ENCODE measurements around the gene KCNH6.

Gene KCNH6

DNA sequence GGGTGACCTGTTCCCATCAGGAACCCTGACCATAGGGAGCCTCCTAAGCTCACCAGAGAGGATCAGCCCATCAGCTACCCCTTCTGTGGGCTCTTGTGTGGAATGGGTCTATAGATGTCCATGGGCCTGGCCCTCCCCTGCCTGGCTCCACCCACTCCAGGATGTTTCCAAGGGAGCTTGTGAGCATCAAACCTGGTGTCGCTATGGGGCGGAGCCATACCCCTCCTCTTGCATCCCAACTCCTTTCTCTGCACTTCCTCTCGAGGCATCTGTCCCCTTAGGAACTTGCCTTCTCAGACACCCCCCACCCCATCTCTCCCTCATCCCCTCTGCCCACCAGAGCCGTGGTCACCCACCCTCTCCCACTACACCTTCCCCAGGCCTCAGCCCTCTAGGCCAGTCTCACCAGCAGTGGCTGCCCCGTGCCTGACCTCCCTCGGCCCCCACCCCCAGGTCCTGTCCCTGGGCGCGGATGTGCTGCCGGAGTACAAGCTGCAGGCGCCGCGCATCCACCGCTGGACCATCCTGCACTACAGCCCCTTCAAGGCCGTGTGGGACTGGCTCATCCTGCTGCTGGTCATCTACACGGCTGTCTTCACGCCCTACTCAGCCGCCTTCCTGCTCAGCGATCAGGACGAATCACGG lies 10.4 kb downstream of the KCNH6 start:
- no peak for DNase-seq (ENCODE audit: low spot score)

DNA sequence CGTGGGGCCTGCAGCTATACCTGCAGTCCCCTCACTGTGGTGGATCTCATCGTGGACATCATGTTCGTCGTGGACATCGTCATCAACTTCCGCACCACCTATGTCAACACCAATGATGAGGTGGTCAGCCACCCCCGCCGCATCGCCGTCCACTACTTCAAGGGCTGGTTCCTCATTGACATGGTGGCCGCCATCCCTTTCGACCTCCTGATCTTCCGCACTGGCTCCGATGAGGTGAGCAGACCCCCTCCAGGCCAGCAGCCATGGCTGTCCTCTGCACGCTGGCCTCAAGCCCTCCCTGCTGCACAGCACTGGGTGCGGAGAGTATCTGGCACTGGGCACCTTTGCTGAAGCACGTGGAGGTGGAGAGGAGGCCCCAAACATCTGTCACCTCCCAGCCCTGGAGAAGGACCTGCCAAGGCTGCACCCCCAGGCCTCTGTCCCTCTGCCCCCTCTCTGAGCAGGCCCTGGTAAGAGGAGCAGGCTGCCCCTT lies 11.0 kb downstream of the KCNH6 start:
- no peak for DNase-seq (ENCODE audit: low spot score)

DNA sequence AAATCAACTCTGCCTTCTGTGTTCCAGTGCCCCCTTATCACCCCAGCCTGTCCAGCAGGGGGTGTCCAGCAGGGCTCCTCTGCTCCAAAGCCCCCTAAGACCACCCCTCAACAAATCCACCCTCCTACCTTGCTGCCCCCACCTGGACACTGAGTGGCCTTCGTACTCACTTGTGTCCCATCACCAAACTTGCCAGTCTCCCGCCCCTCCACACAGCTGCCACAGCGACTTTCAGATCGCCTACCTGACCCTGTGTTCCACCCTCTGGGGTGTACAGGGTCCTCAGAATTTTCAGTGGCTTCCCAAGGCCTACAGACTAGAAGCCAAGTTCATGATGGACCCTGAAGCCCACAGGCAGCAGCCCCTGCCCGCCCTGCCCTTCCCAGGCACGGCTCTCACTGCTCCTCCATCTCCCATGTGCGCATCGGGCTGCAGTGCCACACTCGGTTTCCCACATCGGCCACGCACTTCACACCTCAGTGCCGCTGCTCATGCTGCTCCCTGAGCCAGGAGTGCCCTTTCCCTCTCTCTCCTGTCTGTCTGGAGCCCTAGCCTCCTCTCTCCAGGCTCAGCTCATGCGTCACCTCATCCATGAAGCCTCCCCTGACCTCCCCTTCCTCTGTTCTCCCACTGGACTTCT lies 11.8 kb downstream of the KCNH6 start:
- DNase-seq (ENCODE audit: low spot score), result no peak

DNA sequence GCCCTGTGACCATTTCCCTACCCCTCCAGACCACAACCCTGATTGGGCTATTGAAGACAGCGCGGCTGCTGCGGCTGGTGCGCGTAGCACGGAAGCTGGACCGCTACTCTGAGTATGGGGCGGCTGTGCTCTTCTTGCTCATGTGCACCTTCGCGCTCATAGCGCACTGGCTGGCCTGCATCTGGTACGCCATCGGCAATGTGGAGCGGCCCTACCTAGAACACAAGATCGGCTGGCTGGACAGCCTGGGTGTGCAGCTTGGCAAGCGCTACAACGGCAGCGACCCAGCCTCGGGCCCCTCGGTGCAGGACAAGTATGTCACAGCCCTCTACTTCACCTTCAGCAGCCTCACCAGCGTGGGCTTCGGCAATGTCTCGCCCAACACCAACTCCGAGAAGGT lies 12.5 kb downstream of the KCNH6 start:
- no peak for DNase-seq (ENCODE audit: low spot score)

DNA sequence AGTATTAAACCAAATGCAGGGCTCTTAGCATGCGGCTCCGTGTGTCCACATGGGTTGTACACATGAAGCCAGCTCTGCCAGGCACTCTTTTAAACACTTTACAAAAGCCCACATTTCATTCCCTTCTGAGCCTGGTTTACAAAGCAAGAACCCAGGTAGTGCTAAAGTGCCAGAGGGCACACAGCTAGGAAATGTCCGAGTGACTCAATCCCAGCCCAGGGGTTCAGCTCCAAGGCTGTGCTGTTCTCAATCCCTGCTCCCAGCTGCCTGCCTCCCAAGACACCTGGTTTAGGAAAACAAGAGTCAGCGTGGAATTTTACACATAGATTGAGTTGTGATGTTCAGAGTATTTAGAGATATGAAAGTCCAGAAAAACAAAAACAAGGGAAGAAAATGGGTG lies 13.8 kb downstream of the KCNH6 start:
- DNase-seq (ENCODE audit: low spot score), result no peak

- DNase-seq (ENCODE audit: low spot score), result peak; percentile 54
These were observed 15.0 kb downstream of the KCNH6 start for GRCh38 chr17:63537991-63538692.

DNA sequence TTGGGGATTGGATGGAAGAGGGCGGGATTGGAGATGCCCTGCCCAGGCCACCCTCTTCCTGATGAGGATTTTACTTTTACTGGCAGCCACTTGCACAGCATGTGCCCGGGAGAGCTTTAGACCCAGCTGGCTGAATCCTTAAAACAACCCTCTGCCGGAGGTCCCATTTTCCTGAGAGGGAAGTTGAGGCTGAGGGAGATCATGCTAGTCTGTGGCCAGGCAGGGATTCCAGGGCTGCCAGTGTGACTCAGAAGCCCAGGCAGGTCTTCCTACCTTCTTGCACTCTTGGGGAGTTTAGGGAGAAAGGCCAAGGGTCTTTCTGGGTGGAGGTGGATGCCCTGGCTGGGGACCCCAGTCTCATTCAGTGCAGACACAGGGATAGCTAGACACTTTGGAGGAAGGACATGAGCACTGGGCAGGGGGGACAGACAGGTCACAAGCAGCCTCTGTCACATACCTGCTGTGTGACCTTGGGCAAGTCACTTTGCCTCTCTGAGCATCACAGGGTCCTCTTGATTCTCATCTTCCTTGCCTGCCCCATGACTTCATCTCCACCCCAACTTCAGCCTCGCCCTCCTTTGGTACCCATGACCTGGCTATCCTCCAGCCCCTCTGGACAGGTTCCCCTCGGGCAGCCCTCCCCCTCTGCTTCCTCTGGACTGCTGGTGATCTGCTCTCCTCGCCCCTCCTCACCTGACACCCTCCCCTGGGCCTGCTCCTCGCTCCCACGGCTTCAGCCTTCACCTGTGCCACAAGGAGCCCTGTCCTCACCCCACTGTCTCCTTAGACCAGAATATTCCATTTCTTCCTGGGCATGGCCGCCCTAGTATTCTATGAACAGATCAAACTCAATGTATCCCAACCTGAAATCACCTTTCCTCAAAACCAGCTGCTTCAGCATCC lies 15.8 kb downstream of the KCNH6 start:
- peak; percentile 1 for DNase-seq (ENCODE audit: low spot score)

DNA sequence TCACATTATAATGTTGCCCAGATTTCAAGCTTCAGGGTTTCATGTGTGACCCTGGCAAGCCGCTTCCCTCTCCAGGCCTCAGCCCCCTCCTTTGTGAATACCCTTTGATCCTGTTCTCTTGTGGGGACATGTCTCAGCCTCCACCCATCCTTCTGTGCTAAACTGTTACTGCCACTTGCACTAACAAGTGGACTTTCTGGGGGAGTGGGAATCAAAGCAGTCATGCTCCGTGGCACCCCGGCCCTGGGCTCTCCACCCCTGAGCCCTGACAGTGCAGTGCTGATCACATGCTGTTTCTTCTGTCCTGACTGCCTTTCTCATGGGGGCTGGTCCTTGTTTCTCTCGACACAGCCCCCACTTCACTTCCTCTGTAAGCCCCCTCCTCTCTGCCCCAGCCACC lies 17.4 kb downstream of the KCNH6 start:
- no peak for DNase-seq (ENCODE audit: low spot score)

GRCh38 chr17:63542218-63542545 lies 19.0 kb downstream of the KCNH6 start:
- no peak for DNase-seq (ENCODE audit: low spot score)

GRCh38 chr17:63542942-63543821 lies 20.0 kb downstream of the KCNH6 start:
- DNase-seq (ENCODE audit: low spot score), result peak; percentile 25

DNA sequence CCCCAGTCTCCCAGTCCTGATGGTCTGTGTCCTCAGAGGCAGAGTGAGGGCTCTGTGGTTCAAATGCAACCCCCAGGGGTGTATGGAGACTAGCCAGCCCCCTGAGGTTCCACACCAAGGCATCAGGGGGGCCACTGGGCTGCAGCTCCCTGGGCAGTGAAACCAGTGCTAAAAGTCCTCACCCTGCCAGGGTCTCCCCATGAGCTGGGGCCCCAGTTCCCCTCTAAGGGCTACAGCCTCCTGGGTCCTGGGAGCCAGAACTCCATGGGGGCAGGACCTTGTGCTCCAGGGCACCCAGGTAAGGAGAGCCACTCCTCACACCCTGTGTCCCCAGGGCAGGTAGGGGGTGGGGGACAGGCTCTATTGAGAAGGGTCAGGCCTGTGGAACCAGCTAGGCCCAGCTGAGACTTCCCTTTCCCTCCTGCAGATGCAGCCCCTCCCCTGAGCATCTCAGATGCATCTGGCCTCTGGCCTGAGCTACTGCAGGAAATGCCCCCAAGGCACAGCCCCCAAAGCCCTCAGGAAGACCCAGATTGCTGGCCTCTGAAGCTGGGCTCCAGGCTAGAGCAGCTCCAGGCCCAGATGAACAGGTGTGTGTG lies 20.8 kb downstream of the KCNH6 start:
- DNase-seq (ENCODE audit: low spot score), result no peak

DNA sequence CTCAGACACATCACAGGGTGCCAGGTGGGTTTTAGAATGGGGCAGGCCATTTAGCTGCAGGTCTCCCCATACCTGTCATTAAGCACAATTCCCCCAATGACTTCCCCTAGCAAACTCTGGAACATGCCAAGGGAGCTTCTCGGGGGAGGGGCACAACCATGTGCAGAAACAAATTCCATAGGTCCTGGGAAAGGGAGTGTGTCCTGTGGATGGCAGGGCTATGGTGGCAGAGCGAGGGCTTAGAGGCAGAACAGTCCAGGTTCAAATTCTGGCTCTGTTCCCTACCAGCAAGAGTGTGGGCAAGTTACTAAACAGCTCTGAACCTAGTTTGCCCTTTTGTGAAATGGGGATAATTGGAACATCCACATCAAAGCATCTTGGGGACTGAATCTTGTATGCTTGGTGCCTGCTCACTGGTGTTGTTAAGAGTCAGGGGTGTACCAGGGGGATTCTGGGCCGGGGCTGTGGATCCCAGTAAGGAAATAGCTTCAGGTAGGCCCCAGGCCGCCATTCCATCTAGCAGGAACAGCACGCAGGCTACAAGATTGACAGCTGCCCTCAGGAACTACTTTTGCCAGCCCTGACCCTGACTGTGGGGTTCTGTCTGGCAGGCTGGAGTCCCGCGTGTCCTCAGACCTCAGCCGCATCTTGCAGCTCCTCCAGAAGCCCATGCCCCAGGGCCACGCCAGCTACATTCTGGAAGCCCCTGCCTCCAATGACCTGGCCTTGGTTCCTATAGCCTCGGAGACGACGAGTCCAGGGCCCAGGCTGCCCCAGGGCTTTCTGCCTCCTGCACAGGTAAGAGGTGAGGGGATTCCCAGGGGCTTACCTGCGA lies 21.5 kb downstream of the KCNH6 start:
- DNase-seq (ENCODE audit: low spot score), result no peak

- DNase-seq (ENCODE audit: low spot score), result no peak
These were observed 23.3 kb downstream of the KCNH6 start for GRCh38 chr17:63546308-63547082.

- no peak for DNase-seq (ENCODE audit: low spot score)
These were observed 23.9 kb downstream of the KCNH6 start for GRCh38 chr17:63547083-63547523.

DNA sequence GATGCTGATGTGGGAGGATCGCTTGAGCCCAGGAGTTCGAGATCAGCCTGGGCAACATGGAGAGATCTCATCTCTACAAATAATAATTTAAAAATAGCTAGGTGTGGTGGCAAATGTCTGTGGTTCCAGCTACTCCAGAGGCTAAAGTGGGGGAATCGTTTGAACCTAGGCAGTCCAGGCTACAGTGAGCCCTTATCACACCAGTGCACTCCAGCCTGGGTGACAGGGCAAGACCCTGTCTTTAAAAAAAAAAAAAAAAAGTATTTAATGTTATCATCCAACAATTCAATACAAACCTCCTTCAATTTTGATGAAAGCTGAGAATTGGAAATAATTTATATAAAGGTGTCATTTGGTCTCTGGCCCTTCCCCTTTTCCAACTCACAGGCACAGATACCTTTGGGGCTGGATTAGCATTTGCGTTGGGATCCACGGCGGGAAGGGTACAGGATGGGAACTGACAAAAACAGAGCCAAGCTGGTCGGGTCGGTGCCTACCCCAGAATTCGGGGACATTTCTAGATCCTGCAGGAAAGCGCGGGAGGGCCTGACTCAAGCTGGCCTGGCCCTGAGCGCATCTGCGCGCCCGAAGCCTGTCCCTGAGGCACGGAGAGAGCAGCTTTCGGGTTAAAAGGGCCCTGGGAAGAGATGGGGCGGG lies 26.3 kb downstream of the KCNH6 start:
- DNase-seq (ENCODE audit: low spot score), result no peak

DNA sequence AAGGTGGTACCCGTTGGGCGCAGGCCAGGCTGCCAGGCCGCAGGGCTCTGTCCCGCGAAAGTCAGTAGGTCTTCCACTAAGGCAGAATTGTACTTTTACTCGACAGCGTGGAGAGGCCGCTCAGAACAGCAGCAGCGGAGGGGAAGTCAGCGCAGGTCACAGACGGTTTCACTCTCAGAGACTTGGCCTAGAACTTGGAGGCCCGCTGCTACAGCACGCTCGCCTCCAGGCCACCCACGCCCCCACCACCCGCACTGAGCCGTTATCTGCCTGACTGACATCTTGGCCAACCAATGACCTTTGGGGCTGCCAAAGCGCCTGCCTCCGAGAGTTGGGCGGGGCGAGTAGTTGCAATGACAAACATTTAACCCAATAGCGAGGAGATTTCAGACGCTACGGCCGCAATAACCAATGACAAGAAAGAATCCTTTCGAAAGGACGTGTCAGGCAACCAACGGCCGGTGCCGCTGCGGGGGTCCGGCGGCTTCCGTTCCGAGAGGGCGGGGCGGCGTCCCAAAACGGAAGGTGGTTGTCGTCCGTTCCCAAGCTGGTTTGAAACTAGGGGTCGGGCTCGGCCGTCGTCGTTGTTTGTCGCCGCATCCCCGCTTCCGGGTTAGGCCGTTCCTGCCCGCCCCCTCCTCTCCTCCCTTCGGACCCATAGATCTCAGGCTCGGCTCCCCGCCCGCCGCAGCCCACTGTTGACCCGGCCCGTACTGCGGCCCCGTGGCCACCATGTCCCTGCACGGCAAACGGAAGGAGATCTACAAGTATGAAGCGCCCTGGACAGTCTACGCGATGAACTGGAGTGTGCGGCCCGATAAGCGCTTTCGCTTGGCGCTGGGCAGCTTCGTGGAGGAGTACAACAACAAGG lies 27.0 kb downstream of the KCNH6 start, which contains the start of gene DCAF7:
Gene DCAF7 (plus strand): TSS at position 532 of the 871 bp plus-strand sequence. CDS start 201 bp downstream, at position 733.
- peak; percentile 99 for DNase-seq (ENCODE audit: low spot score)

All from iPS-NIHi11 (cell line).